ENCODE data around the gene PPEF1. TPM values are rescaled to one million over a fixed set of nuclear protein-coding genes. Genes with fewer than 3 reads are reported as not detected.

PPEF1 gene
- total RNA-seq, 1 experiment from 2014 or later, result 0.54 TPM

DNA sequence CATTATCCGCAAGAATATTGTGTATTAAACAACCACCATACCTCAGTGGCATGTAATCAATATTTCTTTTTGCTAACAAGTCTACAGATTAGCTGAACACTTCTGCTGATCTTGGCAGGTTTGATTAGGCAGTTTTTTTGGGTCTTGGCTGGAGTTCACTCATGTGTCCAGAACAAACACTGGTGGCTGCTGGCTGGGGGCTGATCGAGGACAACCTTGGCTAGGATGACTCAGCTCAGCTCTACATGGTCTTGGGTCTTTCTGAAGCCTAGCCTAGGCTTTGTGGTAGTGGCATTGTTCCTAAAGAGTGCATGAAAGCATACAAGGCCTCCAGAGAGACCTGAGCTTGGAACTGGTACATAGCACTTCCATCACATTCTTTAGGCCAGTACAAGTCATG, 41.1 kb downstream of the PPEF1 start:
- no peaks in the 10 kb centered on the region for H3K36me3 Mint-ChIP-seq (ENCODE audit: insufficient read depth, unreplicated experiment)
- intact Hi-C loops (cut with micrococcal nuclease; ENCODE audit: unreplicated experiment), result no loop called here
- H3K4me3 Mint-ChIP-seq (ENCODE audit: unreplicated experiment), result no peak overlapping the region
- Histone ChIP-seq H3K27me3 (replicated peaks; ENCODE audit: control insufficient read depth, insufficient read depth, low read length) (no peaks in the 10 kb centered on the region), H3K36me3 (ENCODE audit: control insufficient read depth, insufficient read depth, low read length) (no peaks in the 10 kb centered on the region), H3K4me1 (no peaks in the 10 kb centered on the region), H3K4me3 (ENCODE audit: low read depth, low read length) (no peak overlapping the region), H3K9me3 (no peaks in the 10 kb centered on the region)
- H3K27ac Mint-ChIP-seq (ENCODE audit: unreplicated experiment), result no peak overlapping the region
- peaks cover 2% of the 10 kb centered on the region for H3K27me3 Mint-ChIP-seq (ENCODE audit: insufficient read depth, unreplicated experiment)
- POLR2A ChIA-PET, result no interaction called here
- TF ChIP-seq, protein P1, sequence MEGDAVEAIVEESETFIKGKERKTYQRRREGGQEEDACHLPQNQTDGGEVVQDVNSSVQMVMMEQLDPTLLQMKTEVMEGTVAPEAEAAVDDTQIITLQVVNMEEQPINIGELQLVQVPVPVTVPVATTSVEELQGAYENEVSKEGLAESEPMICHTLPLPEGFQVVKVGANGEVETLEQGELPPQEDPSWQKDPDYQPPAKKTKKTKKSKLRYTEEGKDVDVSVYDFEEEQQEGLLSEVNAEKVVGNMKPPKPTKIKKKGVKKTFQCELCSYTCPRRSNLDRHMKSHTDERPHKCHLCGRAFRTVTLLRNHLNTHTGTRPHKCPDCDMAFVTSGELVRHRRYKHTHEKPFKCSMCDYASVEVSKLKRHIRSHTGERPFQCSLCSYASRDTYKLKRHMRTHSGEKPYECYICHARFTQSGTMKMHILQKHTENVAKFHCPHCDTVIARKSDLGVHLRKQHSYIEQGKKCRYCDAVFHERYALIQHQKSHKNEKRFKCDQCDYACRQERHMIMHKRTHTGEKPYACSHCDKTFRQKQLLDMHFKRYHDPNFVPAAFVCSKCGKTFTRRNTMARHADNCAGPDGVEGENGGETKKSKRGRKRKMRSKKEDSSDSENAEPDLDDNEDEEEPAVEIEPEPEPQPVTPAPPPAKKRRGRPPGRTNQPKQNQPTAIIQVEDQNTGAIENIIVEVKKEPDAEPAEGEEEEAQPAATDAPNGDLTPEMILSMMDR (IDR thresholded peaks at IDR 0.05; ENCODE audit: insufficient read depth in 1 of 2, low read depth in 1 of 2, low read length in 1 of 2, severe bottlenecking in 1 of 2, unreplicated experiment in 1 of 2), result no peak
- DNase-seq, result no peak
- peaks cover 9% of the 10 kb centered on the region for H3K9me3 Mint-ChIP-seq (ENCODE audit: unreplicated experiment)
- CTCF ChIA-PET, result no interaction called here
- BruUV-seq (replicated peaks), result no TSS peak
- no peaks in the 10 kb centered on the region for H3K4me1 Mint-ChIP-seq (ENCODE audit: low read depth, unreplicated experiment)

DNA sequence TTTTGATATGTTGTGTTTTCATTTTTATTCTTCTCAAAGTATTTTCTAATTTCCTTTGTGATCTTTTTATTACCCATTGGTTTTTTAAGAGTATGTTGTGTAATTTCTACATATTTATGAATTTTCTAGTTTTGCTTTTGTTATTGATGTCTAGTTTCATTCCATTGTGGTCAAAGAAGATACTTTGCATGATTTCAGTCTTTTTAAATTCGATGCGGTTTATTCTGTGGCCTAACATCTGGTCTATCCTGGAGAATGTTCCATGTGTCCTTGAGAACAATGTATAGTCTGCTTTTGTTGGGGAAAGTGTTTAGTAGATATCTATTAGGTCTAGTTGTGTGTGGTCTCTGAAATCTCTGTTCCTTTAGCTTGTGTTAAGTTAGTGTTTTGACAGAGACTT, 46.2 kb downstream of the PPEF1 start:
- H3K27me3 Mint-ChIP-seq (ENCODE audit: insufficient read depth, unreplicated experiment), result no peaks in the 10 kb centered on the region
- H3K36me3 ChIP-seq (ENCODE audit: control insufficient read depth, insufficient read depth, low read length), result no peaks in the 10 kb centered on the region
- DNase-seq, result no peak
- POLR2A ChIA-PET, result no interaction called here
- no peaks in the 10 kb centered on the region for H3K4me1 ChIP-seq
- no peaks in the 10 kb centered on the region for H3K9me3 ChIP-seq
- CTCF ChIA-PET, result no interaction called here
- no TSS peak for BruUV-seq (replicated peaks)
- H3K4me1 Mint-ChIP-seq (ENCODE audit: low read depth, unreplicated experiment), result no peaks in the 10 kb centered on the region
- H3K36me3 Mint-ChIP-seq (ENCODE audit: insufficient read depth, unreplicated experiment), result no peaks in the 10 kb centered on the region
- H3K27ac Mint-ChIP-seq (ENCODE audit: unreplicated experiment), result no peak overlapping the region
- no peak overlapping the region for H3K4me3 Mint-ChIP-seq (ENCODE audit: unreplicated experiment)
- peaks cover 9% of the 10 kb centered on the region for H3K9me3 Mint-ChIP-seq (ENCODE audit: unreplicated experiment)
- no peak overlapping the region for H3K4me3 ChIP-seq (ENCODE audit: low read depth, low read length)
- TF ChIP-seq, protein P1 (IDR thresholded peaks at IDR 0.05; ENCODE audit: insufficient read depth in 1 of 2, low read depth in 1 of 2, low read length in 1 of 2, severe bottlenecking in 1 of 2, unreplicated experiment in 1 of 2), result no peak
- H3K27me3 ChIP-seq (replicated peaks; ENCODE audit: control insufficient read depth, insufficient read depth, low read length), result no peaks in the 10 kb centered on the region
- intact Hi-C loops (cut with micrococcal nuclease; ENCODE audit: unreplicated experiment), result no loop called here

DNA sequence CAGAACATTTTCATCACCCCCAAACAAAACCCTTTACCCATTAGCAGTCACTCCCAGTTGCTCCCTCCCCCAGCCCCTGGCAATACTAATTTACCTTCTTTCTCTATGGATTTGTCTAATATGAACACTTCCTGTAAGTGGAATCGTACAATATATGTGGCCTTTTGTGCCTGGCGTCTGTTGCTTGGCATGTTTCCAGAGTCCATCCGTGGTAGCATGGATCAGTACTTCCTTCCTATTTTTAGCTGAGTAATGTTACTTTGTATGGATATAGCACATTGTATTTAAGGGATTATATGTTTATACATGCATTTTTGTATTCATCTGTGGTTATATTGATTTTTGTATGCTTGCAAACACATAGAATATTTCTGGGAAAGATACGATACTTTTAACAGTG, 48.2 kb downstream of the PPEF1 start:
- H3K4me3 Mint-ChIP-seq (ENCODE audit: unreplicated experiment), result no peak overlapping the region
- H3K9me3 ChIP-seq, result no peaks in the 10 kb centered on the region
- H3K4me3 ChIP-seq (ENCODE audit: low read depth, low read length), result no peak overlapping the region
- no peaks in the 10 kb centered on the region for H3K27me3 ChIP-seq (replicated peaks; ENCODE audit: control insufficient read depth, insufficient read depth, low read length)
- no peaks in the 10 kb centered on the region for H3K36me3 Mint-ChIP-seq (ENCODE audit: insufficient read depth, unreplicated experiment)
- no peaks in the 10 kb centered on the region for H3K27me3 Mint-ChIP-seq (ENCODE audit: insufficient read depth, unreplicated experiment)
- ChIA-PET POLR2A (no interaction called here), CTCF (no interaction called here)
- no peaks in the 10 kb centered on the region for H3K4me1 Mint-ChIP-seq (ENCODE audit: low read depth, unreplicated experiment)
- no peaks in the 10 kb centered on the region for H3K4me1 ChIP-seq
- TF ChIP-seq, protein P1 (IDR thresholded peaks at IDR 0.05; ENCODE audit: insufficient read depth in 1 of 2, low read depth in 1 of 2, low read length in 1 of 2, severe bottlenecking in 1 of 2, unreplicated experiment in 1 of 2), result no peak
- no peak for DNase-seq
- intact Hi-C loops (cut with micrococcal nuclease; ENCODE audit: unreplicated experiment), result no loop called here
- no peak overlapping the region for H3K27ac Mint-ChIP-seq (ENCODE audit: unreplicated experiment)
- no TSS peak for BruUV-seq (replicated peaks)
- H3K9me3 Mint-ChIP-seq (ENCODE audit: unreplicated experiment), result peaks cover 9% of the 10 kb centered on the region
- H3K36me3 ChIP-seq (ENCODE audit: control insufficient read depth, insufficient read depth, low read length), result no peaks in the 10 kb centered on the region
